ENCODE results near the gene TRMT44. TPM values are rescaled to one million over a fixed set of nuclear protein-coding genes. Genes with fewer than 3 reads are reported as not detected.
A peak's percentile ranks its signal among the peaks of the same experiment; 100 is the strongest.

TRMT44 gene
- total RNA-seq, 2 donors from 2014 or later, result 35.2 to 63.9 TPM

DNA sequence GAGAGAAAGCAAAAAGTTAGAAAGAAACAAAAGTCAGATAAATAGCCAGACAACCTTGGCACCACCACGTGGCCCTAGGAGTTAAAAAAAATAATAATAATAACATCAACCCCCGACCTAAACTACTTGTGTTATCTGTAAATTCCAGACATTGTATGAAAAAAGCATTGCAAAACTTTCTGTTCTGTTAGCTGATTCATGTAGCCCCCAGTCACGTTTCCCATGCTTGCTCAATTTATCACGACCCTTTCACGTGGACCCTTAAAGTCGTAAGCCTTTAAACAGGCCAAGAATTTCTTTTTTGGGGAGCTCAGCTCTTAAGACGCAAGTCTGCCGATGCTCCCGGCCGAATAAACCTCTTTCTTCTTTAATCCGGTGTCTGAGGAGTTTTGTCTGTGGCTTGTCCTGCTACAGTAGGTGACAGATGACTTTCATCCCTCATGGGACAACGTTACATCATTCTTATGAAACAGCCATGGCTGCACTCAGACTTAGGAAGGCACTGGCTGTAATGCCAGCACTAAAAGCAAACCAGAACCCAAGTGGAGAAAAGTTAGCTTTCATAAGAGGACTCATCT, 574 bp upstream of the TRMT44 start:
- Histone ChIP-seq H3K9me3 (no peaks in the 10 kb centered on the region), H3K27me3 (replicated peaks; ENCODE audit: insufficient read depth) (no peaks in the 10 kb centered on the region), H3K36me3 (no peaks in the 10 kb centered on the region), H3K27ac (peak overlapping the region; percentile 92 to 93), H3K4me1 (replicated peaks) (peaks cover 16% of the 10 kb centered on the region), H3K4me3 (peak overlapping the region; percentile 67 to 97)
- intact Hi-C loops (cut with DNase I), result no loop called here
- TF ChIP-seq, protein P1, sequence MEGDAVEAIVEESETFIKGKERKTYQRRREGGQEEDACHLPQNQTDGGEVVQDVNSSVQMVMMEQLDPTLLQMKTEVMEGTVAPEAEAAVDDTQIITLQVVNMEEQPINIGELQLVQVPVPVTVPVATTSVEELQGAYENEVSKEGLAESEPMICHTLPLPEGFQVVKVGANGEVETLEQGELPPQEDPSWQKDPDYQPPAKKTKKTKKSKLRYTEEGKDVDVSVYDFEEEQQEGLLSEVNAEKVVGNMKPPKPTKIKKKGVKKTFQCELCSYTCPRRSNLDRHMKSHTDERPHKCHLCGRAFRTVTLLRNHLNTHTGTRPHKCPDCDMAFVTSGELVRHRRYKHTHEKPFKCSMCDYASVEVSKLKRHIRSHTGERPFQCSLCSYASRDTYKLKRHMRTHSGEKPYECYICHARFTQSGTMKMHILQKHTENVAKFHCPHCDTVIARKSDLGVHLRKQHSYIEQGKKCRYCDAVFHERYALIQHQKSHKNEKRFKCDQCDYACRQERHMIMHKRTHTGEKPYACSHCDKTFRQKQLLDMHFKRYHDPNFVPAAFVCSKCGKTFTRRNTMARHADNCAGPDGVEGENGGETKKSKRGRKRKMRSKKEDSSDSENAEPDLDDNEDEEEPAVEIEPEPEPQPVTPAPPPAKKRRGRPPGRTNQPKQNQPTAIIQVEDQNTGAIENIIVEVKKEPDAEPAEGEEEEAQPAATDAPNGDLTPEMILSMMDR (IDR thresholded peaks at IDR 0.05), result no peak
- TF ChIP-seq POLR2AphosphoS5 (IDR thresholded peaks at IDR 0.05) (no peak), POLR2A (IDR thresholded peaks at IDR 0.05) (no peak)
- DNase-seq (ENCODE audit: low spot score), result no peak
- WGBS, result 13% methylated on average over 12 of the region's 12 CpGs

DNA sequence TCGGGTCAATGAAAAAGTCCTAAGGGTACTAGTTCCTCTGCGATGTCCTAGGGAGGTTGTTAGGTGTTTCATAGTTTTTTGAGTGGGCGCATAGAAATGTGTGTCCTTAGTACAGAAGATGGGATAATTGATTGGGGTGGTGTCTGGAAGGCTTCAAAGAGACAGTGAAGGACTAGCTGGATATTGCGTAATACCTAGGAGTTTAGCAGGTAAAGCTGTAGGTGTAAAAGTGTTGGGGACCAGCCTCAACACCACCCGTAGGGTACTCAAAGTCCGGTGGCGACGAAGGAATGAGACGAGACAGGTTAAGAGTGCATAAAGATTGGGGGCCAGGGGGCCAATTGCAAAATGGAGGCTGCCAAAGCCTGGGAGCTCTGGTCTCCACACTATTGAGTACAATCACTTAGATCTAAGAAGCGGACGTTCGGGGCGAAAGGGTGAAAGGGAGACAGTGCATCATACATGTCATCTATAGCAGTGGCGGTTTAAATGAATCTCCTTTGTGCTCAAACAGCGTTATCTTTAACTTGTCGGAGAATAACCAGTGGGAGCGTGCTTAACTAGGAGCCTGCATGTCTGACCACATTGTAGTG, 1.0 kb downstream of the TRMT44 start:
- H3K4me1 ChIP-seq (replicated peaks), result peaks cover 16% of the 10 kb centered on the region
- intact Hi-C loops (cut with DNase I), result no loop called here
- H3K27ac ChIP-seq, result peak overlapping the region; percentile 92 to 93
- 35% methylated on average over 17 of the region's 17 CpGs for WGBS
- peak overlapping the region; percentile 67 to 97 for H3K4me3 ChIP-seq
- DNase-seq (ENCODE audit: low spot score), result no peak
- no peaks in the 10 kb centered on the region for H3K9me3 ChIP-seq
- TF ChIP-seq, protein P1 (IDR thresholded peaks at IDR 0.05), result no peak
- no peak for TF ChIP-seq POLR2AphosphoS5 (IDR thresholded peaks at IDR 0.05)
- no peak for TF ChIP-seq POLR2A (IDR thresholded peaks at IDR 0.05)
- H3K36me3 ChIP-seq, result no peaks in the 10 kb centered on the region
- H3K27me3 ChIP-seq (replicated peaks; ENCODE audit: insufficient read depth), result no peaks in the 10 kb centered on the region

DNA sequence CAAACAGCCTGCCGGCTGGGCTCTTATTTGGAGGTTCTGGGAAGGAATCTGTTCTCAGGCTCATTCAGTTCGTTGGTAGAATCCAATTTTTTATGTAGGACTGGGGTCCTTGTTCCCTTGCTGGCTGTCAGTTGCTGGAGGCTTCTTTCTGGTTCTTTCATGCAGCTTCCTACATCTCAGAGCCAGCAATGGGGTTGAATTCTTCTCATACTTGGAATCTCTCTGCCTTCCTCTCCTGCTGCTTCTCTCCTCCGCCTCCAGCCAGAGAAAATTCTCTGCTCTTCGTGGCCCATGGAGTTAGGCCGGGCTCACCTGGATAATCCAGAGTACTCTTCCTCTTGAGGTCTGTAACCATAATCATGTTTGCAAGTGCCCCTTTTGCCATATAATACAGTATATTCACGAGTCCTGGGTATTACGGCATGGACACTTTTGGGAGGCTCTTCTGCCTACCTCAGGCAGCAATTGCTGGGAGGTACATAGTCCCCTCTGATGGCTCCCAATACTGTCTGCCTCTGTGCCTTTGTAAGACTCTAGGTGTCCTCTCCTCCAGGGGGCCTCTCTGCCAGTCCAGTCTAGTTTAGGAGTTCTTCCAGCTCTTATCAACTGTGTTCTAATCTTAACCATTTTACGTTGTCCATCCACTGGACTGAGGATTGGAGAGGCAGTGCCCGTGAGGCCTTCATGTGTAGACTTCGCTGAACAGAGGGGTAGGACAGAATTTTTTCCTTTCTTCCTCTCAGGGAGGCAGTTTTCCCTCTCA, 2.2 kb downstream of the TRMT44 start:
- intact Hi-C loops (cut with DNase I), result no loop called here
- peak overlapping the region in 1 of 2 donors; percentile 97 for H3K4me3 ChIP-seq
- WGBS, result 69% methylated on average over 10 of the region's 10 CpGs
- no peak overlapping the region for H3K27ac ChIP-seq
- H3K36me3 ChIP-seq, result no peaks in the 10 kb centered on the region
- H3K9me3 ChIP-seq, result no peaks in the 10 kb centered on the region
- H3K4me1 ChIP-seq (replicated peaks), result peaks cover 12% of the 10 kb centered on the region
- no peak for DNase-seq (ENCODE audit: low spot score)
- TF ChIP-seq, protein P1 (IDR thresholded peaks at IDR 0.05), result no peak
- no peak for TF ChIP-seq POLR2AphosphoS5 (IDR thresholded peaks at IDR 0.05)
- no peak for TF ChIP-seq POLR2A (IDR thresholded peaks at IDR 0.05)
- no peaks in the 10 kb centered on the region for H3K27me3 ChIP-seq (replicated peaks; ENCODE audit: insufficient read depth)

DNA sequence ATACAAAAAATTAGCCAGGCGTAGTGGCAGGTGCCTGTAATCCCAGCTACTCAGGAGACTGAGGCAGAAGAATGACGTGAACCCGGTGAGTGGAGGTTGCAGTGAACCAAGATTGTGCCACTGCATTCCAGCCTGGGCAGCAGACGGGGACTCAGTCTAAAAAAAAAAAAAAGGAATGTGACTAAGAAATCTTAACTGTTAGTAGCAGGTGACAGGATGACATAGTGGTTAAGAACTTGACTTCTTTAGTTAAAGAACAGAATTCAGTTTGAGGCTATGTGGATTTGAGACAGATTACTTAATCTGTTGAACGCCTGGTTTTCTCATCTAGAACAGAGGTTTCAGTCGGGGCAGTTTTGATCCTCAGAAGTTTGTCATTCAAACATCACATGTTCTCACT, 3.2 kb downstream of the TRMT44 start:
- WGBS, result 76% methylated on average over 6 of the region's 6 CpGs
- H3K36me3 ChIP-seq, result no peaks in the 10 kb centered on the region
- no peak for DNase-seq (ENCODE audit: low spot score)
- H3K27ac ChIP-seq, result no peak overlapping the region
- H3K4me3 ChIP-seq, result no peak overlapping the region
- intact Hi-C loops (cut with DNase I), result no loop called here
- no peaks in the 10 kb centered on the region for H3K9me3 ChIP-seq
- no peaks in the 10 kb centered on the region for H3K27me3 ChIP-seq (replicated peaks; ENCODE audit: insufficient read depth)
- H3K4me1 ChIP-seq (replicated peaks), result peaks cover 7% of the 10 kb centered on the region
- TF ChIP-seq POLR2A (IDR thresholded peaks at IDR 0.05), result no peak
- TF ChIP-seq, protein P1 (IDR thresholded peaks at IDR 0.05), result no peak
- no peak for TF ChIP-seq POLR2AphosphoS5 (IDR thresholded peaks at IDR 0.05)

Measured in prostate gland (tissue), 2 donors.